GM21515 (cell line): ENCODE results near the gene SELENOT.
"Not testable (repeated sequence)": the region's sequence is repeated elsewhere in the genome, so short reads cannot be mapped to it uniquely, and the experiment has no call there.

Experiments used
- ATAC-seq: cut with Tn5 transposase; IDR thresholded peaks from one replicate; pipeline ENCODE4 v1.9.1; 2021; ENCODE audit not compliant: unreplicated experiment

SELENOT gene, protein sequence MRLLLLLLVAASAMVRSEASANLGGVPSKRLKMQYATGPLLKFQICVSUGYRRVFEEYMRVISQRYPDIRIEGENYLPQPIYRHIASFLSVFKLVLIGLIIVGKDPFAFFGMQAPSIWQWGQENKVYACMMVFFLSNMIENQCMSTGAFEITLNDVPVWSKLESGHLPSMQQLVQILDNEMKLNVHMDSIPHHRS

DNA sequence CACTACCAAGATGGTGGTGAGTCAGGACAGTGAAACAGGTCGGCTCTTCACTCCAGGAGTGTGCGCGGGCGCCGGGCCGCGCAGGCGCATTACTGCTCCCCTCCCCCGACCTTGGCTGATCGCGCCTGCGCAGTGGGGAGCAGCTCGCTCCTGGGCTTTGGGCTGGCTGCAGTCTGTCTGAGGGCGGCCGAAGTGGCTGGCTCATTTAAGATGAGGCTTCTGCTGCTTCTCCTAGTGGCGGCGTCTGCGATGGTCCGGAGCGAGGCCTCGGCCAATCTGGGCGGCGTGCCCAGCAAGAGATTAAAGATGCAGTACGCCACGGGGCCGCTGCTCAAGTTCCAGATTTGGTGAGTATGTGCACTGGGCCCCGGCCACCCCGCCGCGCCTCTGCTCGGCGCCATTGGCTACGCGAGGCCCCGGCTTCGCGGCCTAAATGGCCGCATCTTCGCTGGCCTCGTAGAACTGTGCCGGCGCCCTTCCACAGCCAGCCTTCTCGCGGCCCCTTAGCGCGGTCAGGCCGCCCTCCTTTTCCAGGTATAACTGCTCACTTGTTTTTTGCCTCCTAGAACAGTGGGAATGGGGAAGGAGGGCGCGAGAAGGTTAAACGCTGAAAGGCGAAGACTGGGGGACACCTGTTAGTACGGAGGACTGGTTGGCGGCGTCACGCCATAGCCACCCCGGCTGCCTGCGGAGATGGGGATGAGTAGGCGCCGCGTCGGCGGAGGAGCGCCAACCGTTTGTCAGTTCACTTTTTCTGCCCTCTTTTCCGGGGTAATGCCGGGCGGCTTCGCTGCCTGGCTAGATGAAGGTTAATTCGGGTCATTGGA is at the start of gene SELENOT:
Gene SELENOT, plus strand, starts transcription at position 169 of the 827 bp plus-strand sequence. Its CDS starts 42 bp downstream, at position 211.
- peak; percentile 54 for ATAC-seq

DNA sequence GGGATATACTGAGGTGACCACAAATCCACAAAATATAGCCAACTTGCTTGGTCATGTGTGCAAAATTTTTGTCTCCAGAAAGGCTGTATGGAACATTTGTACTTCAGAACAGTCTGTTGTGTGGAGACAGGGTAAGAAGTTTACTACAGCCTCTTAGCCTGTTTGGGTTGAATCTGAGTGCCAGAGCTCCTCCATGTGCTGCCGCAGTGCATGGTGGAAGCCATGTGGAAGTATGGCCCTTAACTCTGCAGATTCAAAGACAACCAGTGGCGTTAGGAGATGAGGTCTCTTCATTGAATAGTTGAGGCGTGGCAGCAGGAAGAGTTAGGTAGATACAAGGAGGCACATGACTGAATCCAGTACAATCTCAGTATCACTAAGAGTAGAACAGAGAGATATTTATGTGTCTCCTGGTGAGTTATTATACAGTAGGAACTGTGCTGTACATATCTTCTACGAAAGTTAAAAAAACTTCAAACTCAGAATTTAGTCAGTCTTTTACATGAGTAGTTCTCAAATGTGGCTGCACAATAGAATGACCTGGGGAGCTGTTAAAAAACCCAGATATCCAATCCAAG is 47.2 kb upstream of the SELENOT start:
- ATAC-seq, result no peak

DNA sequence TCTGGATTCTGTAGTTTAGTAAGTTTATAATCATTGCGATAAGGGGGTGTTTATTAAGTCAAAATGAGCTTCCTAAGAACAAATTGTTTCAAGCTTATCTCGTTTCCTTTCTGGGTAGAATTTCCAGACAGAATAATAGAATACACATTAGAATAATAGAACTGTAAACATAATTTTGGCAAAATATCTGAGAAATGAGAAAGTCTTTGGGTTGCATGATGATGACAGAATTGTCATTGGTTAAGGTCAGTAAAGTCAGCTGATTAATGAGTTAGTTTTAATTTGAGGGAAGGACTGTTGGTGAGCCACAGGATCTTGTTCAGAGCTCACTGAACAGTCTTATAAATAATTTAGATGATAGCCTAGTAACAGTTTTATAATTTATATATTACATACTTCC is 46.3 kb upstream of the SELENOT start:
- no peak for ATAC-seq

DNA sequence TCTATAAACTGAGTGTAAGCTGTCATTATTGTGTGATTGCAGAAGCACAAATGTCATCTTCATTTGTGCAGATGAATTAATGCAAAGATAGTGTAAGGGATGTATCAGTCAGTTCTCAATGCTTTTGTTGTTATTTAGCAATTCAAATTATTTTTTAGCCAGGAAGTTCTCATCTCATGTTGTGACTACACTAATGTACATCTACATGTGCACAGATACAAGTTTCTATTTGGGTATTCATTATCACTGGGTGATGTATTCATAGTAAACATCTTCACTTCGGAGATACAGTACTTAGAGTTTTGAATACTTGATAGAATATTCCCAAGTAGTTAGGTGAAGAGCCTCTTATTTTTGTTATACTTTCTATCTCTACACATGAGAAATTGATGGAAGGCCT is 45.4 kb upstream of the SELENOT start:
- no peak for ATAC-seq

DNA sequence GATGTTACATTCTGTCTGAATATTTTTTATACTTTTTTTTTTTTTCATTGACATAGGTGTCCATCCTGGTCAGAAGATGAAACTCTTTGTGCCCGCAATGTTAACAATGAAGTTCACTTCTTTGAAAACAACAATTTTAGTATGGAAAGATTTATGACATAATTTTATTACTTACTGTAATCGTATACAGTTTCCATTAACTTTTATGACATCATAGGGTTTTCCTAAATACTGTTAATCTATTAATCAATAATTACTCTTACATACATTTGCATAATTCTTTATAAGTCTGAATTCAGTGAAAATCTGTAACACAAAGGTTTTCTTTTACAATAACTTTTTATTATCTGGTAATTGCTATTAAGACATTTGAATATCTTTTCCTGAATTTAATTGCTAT is 38.9 kb upstream of the SELENOT start:
- no peak for ATAC-seq

DNA sequence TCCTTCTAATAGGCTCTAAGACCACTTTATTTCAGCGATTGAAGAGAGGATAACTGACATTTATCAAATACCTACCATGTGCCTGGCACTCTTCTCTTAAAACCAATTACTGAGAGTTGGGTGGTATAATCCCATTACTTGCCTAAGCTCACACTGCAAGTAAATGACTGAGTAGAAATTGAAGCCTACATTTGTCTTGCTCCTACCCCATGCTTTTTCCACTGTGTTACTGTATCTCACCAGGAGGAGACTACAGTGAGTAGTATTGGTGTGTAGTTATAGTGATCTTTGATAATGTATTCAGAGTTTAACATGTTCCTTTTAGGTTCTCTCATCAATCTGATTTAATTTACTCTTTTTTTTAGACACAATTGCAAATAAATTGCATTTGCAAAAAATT is 35.8 kb upstream of the SELENOT start:
- ATAC-seq, result no peak

DNA sequence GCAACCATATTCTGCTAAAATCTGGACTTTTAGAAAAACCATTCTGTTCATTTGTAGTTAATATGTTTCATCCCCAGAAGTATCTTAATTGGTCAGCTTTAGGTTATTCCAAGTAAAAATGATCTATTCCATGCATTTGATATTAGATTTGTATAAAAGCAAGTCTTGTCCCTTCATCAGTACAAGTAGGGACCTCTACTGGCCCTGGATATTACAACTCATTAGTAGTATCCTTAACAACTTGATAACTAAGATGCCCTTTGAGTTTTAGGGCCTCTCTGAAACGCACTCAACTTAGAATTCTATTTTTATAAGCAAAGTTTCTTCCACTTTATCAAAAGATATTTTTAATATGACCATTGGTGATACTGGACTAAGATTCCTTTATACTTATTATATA is 25.3 kb upstream of the SELENOT start:
- ATAC-seq, result no peak

DNA sequence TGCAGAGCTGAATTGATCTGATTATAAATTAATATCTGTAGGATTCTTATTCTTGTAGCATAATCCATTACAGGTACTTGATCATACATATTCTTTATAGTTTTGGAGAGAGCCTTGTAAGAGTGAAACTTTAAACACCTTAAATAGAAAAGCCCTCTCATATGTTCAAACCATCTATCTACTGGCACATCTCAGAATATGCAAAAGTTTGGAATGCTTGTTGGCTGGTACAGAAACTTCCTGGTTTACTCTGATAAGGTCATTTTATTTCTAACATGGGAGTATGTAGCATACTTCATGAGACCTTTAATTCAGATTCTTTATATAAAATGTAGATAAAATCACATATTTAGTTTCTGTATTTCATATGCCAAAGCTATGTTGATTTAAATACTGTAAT is 21.9 kb upstream of the SELENOT start:
- no peak for ATAC-seq

DNA sequence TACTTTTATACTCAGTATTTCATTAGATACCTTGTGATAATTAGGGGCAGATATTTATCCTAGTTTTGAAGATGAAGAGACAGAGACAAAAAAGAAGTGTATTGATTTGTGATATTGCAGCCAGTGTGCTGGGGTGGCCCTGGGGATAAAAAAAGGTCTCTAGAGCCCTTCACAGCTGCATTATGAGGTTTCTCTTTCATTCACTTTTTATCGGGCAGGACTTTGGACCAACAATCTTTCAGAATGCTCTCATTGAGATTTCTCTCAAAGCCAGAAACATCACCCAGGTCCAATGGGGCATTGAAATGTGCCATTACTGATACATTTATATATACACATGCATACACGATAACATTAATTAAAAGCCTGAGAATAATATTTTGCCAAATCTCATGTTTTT is 20.5 kb upstream of the SELENOT start:
- peak; percentile 71 for ATAC-seq

DNA sequence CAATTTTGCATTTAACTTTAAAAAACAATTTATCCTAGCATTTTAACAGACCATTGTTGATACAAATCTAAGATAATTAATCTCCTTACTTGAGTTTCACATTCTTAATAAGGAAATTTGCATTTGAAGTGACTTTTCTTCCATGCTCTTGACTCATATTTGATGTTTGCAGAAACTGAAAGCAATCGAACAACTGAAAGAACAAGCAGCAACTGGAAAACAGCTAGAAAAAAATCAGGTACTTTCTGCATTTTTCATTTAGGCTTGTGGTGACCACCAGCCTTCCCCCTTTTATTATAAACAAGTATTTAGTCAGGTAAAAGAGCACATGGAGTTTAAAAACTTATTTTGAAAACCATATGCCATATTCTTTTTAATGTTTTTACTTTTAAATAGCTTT is 20.1 kb upstream of the SELENOT start:
- peak; percentile 48 for ATAC-seq

DNA sequence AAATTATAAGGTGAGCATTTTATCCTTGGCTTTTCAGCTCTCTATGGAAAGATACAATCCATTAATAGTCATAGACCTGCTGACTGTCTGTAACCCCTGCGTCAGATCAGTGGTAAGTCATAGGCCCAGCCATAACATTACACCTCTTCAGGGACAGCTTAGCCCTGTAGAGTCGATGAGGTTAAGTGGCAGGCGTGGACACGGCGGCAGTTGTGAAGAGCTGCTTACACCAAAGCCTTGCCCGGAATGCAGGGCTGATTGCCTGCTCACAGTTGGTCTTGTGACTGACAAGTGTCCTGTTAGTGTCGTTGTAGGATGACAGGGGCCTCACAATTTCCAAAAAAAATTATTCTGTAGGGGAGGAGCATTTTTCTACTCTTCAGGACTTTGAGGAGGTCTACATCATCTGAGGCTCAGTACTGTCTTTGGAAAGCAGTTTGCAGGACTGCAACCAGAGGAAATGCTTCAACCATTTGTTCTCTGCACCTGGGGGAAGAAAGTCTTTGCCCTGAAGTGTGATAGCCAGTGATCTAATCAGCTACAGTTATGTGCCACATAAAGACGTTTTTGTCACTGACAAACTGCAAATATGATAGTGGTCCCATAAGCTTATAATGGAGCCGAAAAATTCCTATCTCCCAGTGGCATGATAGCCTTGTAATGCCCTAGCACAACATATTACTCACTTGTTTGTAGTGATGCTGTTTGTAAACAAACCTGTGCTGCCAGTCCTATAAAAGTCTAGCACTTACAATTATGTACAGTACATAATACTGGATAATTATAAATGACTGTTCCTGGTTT is 14.9 kb upstream of the SELENOT start:
- ATAC-seq, result no peak

DNA sequence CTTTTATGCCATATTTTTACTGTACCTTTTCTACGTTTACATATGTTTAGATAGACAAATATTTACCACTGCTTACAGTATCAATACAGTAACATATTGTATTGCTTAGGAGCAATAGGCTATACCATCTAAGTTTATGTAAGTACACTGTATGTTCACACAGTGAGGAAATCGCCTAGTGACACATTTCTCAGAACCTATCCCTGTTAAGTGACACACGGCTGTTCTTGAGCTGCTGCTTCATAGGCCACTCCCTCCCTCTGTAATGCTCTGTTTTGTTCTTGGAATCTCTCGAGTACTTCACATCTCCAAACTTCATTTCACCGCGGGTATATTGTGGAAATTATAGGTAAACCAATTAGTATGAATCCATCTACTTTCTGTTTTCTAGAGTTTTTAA is 13.4 kb upstream of the SELENOT start:
- no peak for ATAC-seq

DNA sequence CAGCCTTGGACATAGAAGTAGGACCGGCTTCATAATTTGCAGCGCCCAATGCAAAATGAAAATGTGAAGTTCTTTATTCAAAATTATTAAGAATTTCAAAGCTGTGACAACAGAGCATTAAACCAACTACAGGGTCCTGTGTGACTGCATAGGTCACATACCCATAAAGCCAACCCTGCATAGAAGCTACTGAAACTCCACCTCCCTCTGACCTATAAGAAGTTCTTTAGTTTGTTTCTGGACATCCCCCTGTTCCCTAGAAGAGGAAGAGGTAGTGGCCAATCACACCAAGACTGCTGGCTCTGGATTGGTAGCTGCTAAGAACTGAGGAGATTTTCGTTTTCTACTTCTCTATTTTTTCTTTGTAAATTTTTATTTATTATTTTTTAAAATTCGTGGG is 9.0 kb upstream of the SELENOT start:
- no peak for ATAC-seq

DNA sequence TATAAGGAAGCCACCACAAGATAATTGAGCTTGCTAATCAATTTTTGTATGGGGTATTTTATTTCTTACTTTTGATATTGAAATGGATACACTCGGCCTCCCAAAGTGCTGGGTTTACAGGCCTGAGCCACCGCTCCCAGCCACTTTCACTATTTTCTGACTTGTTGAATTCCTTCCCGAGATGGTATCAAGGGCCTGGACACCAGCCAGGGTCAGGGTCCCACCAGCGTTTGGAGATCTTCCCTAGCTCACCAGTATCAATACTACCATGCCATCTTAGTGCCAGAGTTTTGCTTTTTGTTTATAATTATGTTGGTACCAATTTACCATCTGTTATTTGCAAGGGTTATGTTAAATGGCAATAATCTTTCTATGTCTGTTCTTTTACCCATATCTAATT is 5.5 kb upstream of the SELENOT start:
- ATAC-seq, result no peak

DNA sequence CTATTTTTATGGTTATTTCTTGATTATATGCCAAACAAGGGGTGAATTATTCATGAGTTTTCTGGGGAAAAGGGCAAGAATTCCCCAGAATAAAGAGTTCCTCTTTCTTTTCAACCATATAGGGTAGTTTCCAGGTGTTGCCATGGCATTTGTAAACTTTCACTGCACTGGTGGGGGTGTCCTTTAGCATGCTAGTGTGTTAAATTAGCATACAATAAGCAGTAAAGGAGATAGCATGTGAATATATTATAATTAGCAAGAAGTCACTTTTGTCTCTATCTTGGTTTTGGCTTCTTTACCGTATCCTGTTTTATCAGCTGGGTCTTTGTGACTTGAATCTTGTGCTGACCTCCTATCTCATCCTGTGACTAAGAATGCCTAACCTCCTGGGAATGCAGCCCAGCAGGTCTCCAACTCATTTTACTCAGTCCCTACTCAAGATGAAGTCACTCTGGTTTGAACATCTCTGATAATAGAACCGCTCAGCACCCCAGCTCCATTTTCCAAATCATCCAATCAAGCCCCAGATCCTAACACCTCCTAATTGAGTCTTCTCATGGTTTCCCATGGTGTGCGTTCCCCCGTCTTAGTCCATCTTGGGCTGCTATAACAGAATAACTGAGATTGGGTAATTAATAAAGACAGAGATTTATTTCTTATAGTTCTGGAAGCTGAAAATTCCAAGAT is 3.4 kb upstream of the SELENOT start:
- no peak for ATAC-seq

DNA sequence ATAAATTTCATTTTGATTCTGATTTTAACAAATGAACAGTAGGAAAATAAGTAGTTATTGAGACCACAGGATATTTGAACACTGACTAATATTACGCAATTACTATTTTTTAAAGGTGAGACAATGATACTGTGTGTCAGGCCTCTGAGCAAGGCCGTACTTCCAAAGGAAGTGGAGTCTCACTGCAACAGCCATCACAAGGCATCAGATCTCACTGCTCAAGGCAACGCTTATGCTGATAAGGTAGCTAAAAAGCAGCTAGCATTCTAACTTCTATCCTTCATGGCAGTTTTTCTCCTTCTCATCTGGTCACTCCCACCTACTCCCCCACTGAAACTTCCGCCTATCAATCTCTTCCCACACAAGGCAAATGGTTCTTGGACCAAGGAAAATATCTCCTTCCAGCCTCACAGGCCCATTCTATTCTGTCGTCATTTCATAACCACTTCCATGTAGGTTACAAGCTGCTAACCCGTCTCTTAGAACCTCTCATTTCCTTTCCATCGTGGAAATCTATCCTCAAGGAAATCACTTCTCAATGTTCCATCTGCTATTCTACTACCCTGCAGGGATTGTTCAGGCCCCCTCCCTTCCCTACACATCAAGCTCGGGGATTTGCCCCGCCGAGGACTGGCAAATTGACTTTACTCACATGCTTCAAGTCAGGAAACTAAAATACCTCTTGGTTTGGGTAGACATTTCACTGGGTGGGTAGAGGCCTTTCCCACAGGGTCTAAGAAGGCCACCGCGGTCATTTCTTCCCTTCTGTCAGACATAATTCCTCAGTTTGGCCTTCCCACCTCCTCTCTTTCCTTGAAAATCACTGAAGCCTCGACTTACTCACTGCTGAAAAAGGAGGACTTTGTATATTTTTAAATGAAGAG is 2.2 kb upstream of the SELENOT start:
- ATAC-seq, result not testable (repeated sequence)

DNA sequence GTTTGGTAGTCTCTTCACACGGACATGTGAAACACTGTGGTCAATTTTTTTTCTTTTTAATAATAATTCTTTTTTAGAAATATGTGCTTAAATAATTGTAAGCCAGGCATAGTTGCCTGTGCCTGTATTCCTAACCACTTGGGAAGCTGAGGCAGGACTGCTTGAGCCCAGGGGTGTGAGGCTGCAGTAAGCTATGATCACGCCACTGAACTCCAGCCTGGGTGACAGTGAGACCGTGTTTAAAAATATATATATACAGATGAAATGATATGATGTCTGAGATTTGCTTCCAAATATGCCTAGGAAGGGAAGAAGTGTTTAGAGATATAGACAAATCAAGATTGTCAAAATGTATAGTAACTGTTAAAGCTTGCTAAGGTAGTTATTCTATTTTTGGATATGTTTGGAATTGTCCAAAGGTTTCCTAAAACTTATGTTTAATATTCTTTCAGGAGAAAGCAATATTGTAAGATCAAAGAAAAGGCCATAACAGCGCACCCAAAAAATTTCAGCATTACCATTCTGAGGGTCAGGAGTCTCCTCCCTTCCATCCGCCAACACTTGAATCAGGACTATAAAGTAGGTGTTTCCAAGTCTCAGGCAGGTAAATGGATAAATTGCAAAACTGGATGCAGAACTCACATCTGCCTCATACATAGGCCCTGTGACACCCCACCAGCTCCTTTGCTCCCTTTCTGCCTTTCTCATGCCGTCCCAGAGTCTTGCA is 532 bp upstream of the SELENOT start:
- peak; percentile 13 for ATAC-seq

DNA sequence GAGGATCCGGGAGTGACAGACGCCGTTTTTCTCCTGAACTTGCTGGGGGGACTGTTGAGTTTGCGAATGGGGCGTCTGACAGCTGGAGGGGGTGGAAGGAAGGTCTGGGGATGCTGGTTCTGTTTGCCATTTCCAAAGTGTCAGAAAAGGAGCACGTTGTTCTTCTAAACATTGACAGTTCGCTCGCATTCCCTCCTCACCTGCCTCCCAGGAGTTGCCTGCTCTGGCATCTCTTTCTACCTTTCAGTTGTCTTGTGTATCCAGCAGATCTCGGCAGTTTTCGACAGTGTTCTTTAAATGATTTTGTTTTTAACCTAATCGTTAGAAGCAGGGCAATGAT is 829 bp downstream of the SELENOT start:
- no peak for ATAC-seq

DNA sequence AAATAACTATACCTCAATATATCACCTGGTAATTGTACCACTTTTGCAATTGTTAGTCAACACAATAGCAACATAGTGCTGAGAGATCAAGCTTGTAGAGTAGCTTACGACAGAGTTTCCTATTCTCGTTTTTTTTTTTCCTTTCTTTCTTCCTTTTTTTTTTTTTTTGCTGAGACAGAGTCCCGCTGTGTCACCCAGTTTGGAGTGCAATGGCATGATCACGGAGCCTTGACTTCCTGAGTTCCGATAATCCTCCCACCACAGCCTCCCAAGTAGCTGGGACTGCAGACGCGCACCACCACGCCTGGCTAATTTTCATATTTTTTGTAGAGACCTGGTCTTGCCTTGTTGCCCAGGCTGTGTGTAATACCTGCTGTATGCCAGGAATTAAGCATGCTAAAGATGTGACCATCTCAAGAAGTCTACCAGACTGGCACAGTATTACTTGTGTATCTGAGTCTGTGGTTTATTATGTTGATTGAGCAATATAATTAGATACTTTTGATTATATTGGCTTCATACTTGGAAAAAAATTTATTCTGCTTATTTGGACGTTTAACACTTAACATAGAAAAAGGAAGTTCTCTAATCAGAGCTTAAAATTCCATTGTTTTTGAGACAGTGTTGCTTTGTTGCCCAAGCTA is 3.0 kb downstream of the SELENOT start:
- ATAC-seq, result no peak
